T-helper 17 cell (primary cell): Measurements from ENCODE around the gene CCNJL. TPM values are rescaled to one million over a fixed set of nuclear protein-coding genes. Genes with fewer than 3 reads are reported as not detected.

Source experiments
- ATAC-seq: fragments of 150-1000 bp; cut with Tn5 transposase; 2 replicates; pipeline ENCODE4 v1.10.0; 2021; ENCODE audit warnings: mild to moderate bottlenecking, moderate library complexity
- DNase-seq, 3 donors: peaks; one replicate each; pipeline versions ENCODE4 v3.0.0 to v3.0.0-alpha.2; 2020 to 2021
- H3K9me3 ChIP-seq: one replicate; pipeline ENCODE4 v1.7.0; 2013; ENCODE audit warnings: low read length, mild to moderate bottlenecking; ENCODE audit not compliant: control insufficient read depth, poor library complexity, severe bottlenecking
- H3K27ac Mint-ChIP-seq: one replicate; pipeline ENCODE4 v1.8.0; 2022; ENCODE audit warnings: mild to moderate bottlenecking, moderate library complexity, mixed read lengths
- H3K27me3 Mint-ChIP-seq: one replicate; pipeline ENCODE4 v1.8.0; 2022; ENCODE audit warnings: mixed read lengths
- H3K36me3 Mint-ChIP-seq: one replicate; pipeline ENCODE4 v1.8.0; 2022; ENCODE audit warnings: low read depth, mixed read lengths
- H3K4me1 Mint-ChIP-seq: one replicate; pipeline ENCODE4 v1.8.0; 2022; ENCODE audit warnings: mild to moderate bottlenecking, mixed read lengths
- H3K4me3 Mint-ChIP-seq: one replicate; pipeline ENCODE4 v1.8.0; 2022; ENCODE audit warnings: mild to moderate bottlenecking, moderate library complexity, mixed read lengths
- total RNA-seq, 4 donors: library from RNA in 2 of 4; stranded (reverse) in 2 of 4; gene quantifications; one replicate each; pipeline ENCODE4 v1.2.3 and lab custom pipeline; 2022 to 2026

The CCNJL gene
- total RNA-seq, 2 donors from 2014 or later, result 1.5 TPM; not detected in 1

DNA sequence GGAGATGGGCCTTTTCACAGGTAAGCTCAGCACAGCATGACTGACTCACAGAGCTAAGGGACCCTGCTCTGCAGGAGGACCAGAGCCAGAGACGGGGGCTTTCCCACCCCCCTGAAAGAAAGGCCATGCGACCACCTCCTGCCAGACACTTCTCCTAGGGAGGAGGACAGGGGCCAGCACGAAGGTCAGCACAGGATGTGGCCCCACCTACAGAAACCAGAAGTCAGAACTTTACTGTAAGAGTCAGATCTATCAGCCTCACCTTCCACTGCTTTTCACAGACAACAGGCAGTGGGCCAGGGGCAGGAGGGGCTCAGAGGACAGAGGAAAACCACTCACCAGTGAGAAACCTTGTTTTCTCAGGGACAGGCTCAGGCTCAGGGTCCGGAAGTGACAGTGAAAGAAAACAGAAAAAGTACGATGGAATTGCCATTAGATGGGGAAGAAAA, 37.9 kb downstream of the CCNJL start:
- H3K4me3 Mint-ChIP-seq, result no peak overlapping the region
- H3K27me3 Mint-ChIP-seq, result peaks cover 28% of the 10 kb centered on the region
- no peak for ATAC-seq
- peaks cover 2% of the 10 kb centered on the region for H3K4me1 Mint-ChIP-seq
- no peaks in the 10 kb centered on the region for H3K36me3 Mint-ChIP-seq
- no peaks in the 10 kb centered on the region for H3K9me3 ChIP-seq
- no peak overlapping the region for H3K27ac Mint-ChIP-seq
- no peak for DNase-seq

DNA sequence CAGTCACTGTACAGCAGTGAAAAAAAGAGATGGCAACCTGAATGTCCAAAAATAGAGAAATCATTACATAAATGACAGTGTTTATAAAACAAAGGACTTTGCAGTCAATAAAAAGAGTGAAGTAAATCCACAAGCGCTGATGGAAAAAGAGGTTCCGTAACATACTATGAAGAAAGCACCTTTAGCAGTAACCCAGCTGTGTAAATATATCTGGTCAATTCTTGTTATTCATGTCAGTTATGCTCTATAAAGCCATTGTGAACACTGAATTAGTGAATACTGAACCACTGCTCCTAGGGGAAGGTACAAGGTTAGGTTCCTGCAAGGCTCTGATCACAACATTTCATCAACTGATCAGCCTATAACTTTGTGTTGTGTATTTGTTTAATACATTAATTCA, 39.5 kb downstream of the CCNJL start:
- H3K9me3 ChIP-seq, result no peaks in the 10 kb centered on the region
- no peak for ATAC-seq
- H3K27ac Mint-ChIP-seq, result no peak overlapping the region
- peaks cover 26% of the 10 kb centered on the region for H3K27me3 Mint-ChIP-seq
- DNase-seq, result no peak
- no peak overlapping the region for H3K4me3 Mint-ChIP-seq
- peaks cover 2% of the 10 kb centered on the region for H3K4me1 Mint-ChIP-seq
- no peaks in the 10 kb centered on the region for H3K36me3 Mint-ChIP-seq

DNA sequence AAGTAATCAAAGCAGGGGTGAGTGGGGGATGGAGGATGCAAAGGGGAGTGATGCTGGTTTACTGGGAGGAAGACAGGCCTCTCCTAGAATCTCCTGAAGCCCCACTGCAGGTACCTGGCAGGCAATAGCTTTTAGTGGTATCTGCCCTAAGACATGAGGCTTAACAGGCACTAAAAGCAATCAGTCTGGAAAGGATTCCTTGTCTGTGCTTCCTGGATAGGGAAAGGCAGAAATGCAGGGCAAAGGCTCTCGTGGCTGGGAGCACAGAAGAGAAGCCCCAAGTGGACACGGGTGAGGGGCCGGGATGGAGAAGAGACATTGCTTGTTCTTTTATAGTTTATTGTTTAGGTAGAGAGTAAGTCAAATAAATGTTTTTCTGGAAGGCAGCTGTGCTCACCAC, 40.1 kb downstream of the CCNJL start:
- peaks cover 2% of the 10 kb centered on the region for H3K4me1 Mint-ChIP-seq
- H3K36me3 Mint-ChIP-seq, result no peaks in the 10 kb centered on the region
- peaks cover 23% of the 10 kb centered on the region for H3K27me3 Mint-ChIP-seq
- no peak for ATAC-seq
- no peak overlapping the region for H3K4me3 Mint-ChIP-seq
- DNase-seq, result no peak
- no peak overlapping the region for H3K27ac Mint-ChIP-seq
- no peaks in the 10 kb centered on the region for H3K9me3 ChIP-seq

DNA sequence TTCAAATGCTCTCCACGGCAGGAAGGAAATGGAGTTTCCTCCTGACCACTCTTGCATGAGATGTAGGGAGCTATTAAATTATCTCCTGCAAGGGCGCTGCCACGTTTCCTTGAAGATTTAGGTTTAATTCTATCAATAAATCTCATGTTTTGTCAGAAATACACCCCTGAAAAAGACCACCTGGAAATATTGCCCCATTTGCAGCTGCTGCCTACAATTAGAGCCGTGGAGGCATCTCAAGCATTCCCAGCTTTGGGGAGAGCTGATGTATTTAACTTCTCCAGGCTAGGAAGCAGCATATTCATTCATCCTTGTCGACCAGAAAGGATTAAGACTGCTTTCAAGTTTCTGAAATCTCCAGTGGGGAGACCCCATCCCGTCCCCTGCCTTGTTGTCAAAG, 40.5 kb downstream of the CCNJL start:
- Mint-ChIP-seq H3K4me1 (no peaks in the 10 kb centered on the region), H3K36me3 (no peaks in the 10 kb centered on the region), H3K4me3 (no peak overlapping the region), H3K27ac (no peak overlapping the region), H3K27me3 (peaks cover 19% of the 10 kb centered on the region)
- ATAC-seq (no peak), DNase-seq (no peak)
- no peaks in the 10 kb centered on the region for H3K9me3 ChIP-seq

DNA sequence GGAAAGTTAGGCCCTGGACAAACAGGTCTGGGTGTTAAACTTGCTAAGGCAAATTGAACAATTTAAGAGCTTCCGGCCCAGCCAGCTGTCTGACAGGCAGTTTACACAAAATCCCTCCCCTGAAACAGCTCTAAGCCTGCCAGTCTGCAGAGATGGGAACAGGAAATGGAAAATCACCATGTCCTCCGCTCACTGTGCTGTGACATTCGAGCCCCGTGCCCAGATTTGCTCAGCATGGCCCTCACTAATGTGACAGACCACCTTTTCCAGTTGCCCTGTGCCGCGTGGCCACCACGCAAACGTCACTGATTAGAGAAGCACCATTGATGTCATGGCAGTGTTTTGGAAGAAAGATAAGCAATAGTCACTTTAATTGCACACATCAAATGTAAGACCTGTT, 41.0 kb downstream of the CCNJL start:
- Mint-ChIP-seq H3K4me3 (no peak overlapping the region), H3K27me3 (peaks cover 17% of the 10 kb centered on the region), H3K4me1 (no peaks in the 10 kb centered on the region), H3K36me3 (no peaks in the 10 kb centered on the region), H3K27ac (no peak overlapping the region)
- DNase-seq (no peak), ATAC-seq (no peak)
- H3K9me3 ChIP-seq, result no peaks in the 10 kb centered on the region

DNA sequence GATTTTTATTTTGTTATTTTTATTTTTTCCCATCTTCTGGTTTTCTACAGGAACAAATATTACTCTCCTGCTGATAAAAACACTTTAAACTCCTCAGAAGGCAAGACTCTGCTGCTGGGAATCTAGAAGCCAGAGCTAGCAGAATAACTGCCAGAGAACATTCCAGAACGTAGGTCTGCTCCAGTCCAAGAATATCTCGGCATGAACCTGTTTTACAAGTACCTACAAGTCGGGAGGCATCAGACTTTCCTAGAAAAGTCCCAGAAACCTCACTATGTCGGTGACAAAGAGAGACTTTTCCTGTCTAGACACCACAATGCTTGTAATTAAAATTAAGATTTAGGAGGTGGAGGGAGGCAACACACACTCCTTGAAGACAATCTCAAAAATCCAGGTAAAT, 41.7 kb downstream of the CCNJL start:
- ATAC-seq, result no peak
- no peak for DNase-seq
- H3K27me3 Mint-ChIP-seq, result peaks cover 17% of the 10 kb centered on the region
- H3K36me3 Mint-ChIP-seq, result no peaks in the 10 kb centered on the region
- H3K4me3 Mint-ChIP-seq, result no peak overlapping the region
- H3K4me1 Mint-ChIP-seq, result no peaks in the 10 kb centered on the region
- no peaks in the 10 kb centered on the region for H3K9me3 ChIP-seq
- no peak overlapping the region for H3K27ac Mint-ChIP-seq

DNA sequence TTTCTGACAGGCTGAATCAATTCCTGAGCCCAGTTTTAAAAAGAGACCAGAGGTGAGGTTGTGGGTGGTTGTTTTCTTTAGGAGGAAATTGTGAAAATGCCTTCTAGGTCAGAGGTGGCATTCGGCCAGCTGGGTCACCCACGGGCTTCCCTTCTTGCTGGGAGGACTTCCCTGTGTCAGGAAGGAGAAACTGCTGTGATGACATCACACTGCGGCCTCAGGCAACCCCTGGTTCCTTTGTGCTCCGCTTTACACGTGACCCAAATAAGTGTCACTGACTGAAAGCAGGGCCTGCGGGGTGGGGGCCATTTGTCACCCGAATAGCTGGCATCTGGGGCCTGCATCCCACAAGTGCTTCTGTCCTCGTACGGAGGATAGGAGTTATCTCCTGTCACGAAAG, 43.3 kb downstream of the CCNJL start:
- no peak overlapping the region for H3K4me3 Mint-ChIP-seq
- H3K9me3 ChIP-seq, result no peaks in the 10 kb centered on the region
- H3K36me3 Mint-ChIP-seq, result no peaks in the 10 kb centered on the region
- DNase-seq (no peak), ATAC-seq (peak; percentile 40)
- H3K4me1 Mint-ChIP-seq, result no peaks in the 10 kb centered on the region
- no peak overlapping the region for H3K27ac Mint-ChIP-seq
- peaks cover 16% of the 10 kb centered on the region for H3K27me3 Mint-ChIP-seq

DNA sequence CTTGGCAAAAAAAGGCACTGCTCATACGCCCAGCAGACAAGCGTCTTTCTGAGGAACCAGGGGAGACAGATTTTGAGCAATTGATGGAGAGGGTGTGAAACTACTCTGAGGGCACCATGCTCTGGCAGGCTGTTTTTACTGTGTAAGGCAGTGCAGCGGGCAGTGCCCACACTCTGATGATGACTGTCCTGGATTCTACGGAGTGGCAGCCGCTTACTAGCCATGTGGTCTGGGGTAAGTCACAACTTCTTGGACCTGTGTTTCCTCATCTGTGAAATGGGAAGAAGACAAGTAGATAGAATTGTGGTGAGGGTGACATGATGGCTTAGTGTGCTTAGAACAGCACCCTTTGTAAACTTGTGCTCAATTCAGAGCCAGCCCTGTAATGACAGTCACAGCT, 44.2 kb downstream of the CCNJL start:
- H3K36me3 Mint-ChIP-seq, result no peaks in the 10 kb centered on the region
- H3K27ac Mint-ChIP-seq, result no peak overlapping the region
- H3K9me3 ChIP-seq, result no peaks in the 10 kb centered on the region
- H3K27me3 Mint-ChIP-seq, result peaks cover 24% of the 10 kb centered on the region
- no peak overlapping the region for H3K4me3 Mint-ChIP-seq
- ATAC-seq, result no peak
- no peak for DNase-seq
- no peaks in the 10 kb centered on the region for H3K4me1 Mint-ChIP-seq

DNA sequence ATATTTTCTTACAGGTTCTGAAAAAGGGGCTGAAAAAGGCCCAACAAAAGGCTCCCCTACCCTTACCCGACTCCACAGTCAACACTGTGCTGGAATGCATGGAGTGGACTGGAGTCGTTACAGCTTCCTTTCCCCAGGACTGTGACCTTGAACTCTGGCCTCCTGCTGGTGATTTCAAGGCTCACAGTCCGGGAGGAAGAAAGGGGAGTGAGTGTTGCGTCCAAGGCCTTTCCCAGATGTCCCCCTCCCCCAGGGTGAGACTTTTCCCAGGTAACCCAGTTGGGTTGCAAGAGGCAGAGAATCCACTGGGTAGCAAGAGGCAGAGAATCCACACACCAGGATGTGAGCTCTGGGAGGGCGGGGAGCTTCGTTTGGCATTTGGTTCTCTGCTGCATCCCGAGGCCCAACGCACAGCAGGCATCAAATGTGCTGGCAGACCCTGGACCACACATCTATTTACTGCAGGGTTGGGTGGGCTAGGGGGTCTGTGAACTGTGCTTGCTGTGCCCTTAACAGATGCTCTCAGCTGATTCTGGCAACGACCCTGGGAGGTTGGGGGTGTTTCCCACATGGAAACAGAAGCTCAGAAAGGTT, 45.5 kb downstream of the CCNJL start:
- DNase-seq, result no peak
- Mint-ChIP-seq H3K27ac (no peak overlapping the region), H3K4me1 (no peaks in the 10 kb centered on the region), H3K4me3 (no peak overlapping the region), H3K36me3 (no peaks in the 10 kb centered on the region), H3K27me3 (peaks cover 37% of the 10 kb centered on the region)
- ATAC-seq, result no peak
- no peaks in the 10 kb centered on the region for H3K9me3 ChIP-seq

DNA sequence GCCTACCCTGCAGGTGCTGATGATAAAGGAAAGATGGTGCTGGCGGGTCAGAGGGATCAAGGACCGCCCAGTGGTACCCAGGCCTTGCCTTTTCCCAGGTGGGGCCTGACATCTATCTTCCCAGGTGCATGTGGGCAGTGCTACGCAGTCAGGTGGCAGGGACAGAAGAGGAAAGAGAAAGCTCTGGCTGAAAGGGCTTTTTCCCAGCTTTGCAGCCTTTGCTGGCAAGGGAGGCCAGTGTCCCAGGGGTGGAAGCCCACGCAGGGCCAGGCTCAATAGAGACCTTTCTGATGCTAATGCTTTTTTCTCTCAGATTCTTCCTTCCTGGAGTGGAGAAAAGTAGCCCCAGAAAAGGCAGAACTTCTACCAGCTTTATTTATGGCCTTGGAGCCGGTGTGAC, 46.3 kb downstream of the CCNJL start:
- no peaks in the 10 kb centered on the region for H3K9me3 ChIP-seq
- DNase-seq, result no peak
- Mint-ChIP-seq H3K4me1 (no peaks in the 10 kb centered on the region), H3K27ac (no peak overlapping the region), H3K4me3 (no peak overlapping the region), H3K36me3 (no peaks in the 10 kb centered on the region), H3K27me3 (peaks cover 41% of the 10 kb centered on the region)
- ATAC-seq, result no peak

DNA sequence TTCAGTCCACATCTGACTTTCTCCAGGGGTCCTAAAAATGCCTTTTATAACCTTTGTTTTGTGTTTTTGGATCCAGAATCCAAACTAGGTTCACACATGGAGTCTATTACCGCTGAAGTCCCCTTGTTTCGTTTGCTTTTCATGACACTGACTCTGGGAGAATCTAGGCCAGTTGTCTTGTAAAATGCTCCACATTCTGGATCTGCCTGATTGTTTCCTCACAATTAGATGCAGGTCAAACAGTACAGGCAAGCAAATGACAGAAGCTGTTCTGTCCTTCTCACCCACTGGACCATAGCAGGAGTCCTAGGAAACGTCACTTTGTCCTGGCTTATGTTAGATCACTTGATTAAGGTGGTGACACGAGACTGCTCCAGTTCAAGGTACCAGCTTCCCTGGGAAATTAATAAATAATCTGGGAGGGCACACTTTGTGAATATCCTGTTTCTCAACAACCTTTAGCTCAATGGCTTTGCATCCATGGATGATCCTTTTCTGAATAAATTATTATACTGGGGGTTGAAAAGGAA, 49.0 kb downstream of the CCNJL start:
- ATAC-seq, result no peak
- H3K27ac Mint-ChIP-seq, result no peak overlapping the region
- peaks cover 55% of the 10 kb centered on the region for H3K27me3 Mint-ChIP-seq
- no peaks in the 10 kb centered on the region for H3K9me3 ChIP-seq
- H3K4me3 Mint-ChIP-seq, result no peak overlapping the region
- no peaks in the 10 kb centered on the region for H3K36me3 Mint-ChIP-seq
- no peak for DNase-seq
- H3K4me1 Mint-ChIP-seq, result no peaks in the 10 kb centered on the region

DNA sequence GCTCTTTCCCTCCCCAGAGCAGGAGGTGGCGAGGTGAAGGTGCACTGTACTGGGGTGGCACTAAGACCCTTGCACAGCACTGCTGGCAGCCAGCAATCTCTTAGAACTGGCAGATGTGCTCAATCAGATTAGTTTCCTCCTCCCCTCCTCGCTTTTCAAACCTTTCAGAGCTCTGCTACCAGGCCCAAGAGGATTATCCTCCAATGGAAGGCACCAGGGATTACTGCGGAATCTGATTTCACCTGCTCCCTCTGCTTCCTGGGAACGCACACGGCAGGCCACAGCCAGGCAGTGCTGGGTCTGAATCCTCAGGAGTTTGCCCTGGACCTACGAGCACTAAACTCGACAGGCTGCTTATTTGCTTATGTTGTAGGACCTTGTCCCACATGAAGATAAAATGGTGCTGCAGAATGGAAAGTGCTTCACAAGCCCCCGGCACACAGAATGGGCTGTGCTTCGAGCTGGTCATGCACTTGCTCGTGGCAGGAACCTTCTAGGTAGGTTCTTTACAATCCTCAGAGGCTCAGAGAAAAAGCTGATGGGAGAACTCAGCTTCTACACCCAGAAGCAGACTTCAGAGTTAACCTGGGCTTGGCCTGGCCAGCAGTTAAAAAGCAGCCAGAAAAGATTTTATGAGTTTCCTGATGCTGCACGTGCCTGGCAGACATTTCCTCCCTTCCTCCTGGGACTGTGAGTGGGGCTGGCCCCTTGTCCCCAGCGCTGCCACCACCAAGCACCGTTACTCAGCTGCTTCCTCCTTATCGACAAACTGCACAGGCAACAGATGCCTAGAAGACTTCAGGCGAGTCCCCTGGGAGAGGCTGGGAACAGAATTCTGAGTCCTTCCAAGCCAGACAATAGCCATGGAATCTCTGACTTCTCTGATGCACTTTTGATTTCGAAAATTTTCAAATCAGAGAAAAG, 50.0 kb downstream of the CCNJL start:
- H3K4me1 Mint-ChIP-seq, result no peaks in the 10 kb centered on the region
- ATAC-seq (no peak), DNase-seq (no peak)
- no peak overlapping the region for H3K27ac Mint-ChIP-seq
- H3K36me3 Mint-ChIP-seq, result no peaks in the 10 kb centered on the region
- no peak overlapping the region for H3K4me3 Mint-ChIP-seq
- no peaks in the 10 kb centered on the region for H3K9me3 ChIP-seq
- peaks cover 48% of the 10 kb centered on the region for H3K27me3 Mint-ChIP-seq

DNA sequence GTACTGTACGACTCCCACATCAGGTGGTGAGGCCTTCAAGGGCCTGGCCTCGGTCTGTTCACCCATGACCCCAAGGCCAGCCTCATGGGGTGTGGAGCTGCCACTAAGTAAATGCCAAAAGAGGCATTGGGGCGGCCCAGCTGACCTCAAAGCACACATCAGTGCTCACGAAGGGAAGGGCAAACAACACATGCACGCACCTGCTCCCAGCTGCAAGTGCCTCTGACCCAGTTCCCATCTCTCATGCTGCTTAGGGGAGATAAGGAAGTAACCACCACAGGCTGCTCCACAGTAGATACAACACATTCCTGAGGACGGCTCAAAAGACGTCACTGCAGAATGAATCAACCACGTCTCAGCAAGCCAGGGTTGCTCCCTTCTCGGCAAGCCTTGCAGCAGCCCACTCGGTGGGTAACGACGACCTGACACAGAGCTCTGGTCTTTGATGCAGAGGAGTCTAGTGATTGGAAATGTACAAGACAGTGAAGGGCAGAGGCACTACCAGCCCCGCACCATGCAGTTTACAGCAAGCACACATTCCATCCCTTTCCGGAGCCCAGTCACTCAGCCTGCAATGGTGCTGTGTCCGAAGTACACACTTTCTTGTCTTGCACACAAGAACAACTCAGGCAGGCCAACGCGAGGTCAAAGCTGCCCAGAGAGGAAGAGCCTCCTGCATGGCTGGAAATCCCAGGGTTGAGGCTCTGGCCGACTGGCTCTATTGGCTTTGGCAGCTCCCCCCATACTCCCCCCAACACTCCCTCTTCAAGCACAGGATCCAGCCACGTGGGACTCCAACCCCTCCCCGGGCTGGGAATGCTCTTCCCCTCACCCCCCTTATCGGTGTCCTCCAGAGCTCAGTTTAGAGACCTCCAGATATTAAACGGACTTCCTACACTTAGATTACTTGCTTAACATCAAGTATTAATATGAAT, 51.2 kb downstream of the CCNJL start:
- H3K4me1 Mint-ChIP-seq, result no peaks in the 10 kb centered on the region
- no peaks in the 10 kb centered on the region for H3K36me3 Mint-ChIP-seq
- ATAC-seq, result no peak
- H3K9me3 ChIP-seq, result no peaks in the 10 kb centered on the region
- H3K4me3 Mint-ChIP-seq, result no peak overlapping the region
- H3K27me3 Mint-ChIP-seq, result peaks cover 48% of the 10 kb centered on the region
- no peak overlapping the region for H3K27ac Mint-ChIP-seq
- no peak for DNase-seq
